H1 (cell line): Measurements from ENCODE around the gene SIAH3. TPM values are rescaled to one million over a fixed set of nuclear protein-coding genes. Genes with fewer than 3 reads are reported as not detected.
"Not testable (repeated sequence)": the region's sequence is repeated elsewhere in the genome, so short reads cannot be mapped to it uniquely, and the experiment has no call there.

Experiments used
- CTCF ChIA-PET: fragments of 300-600 bp; sonication (Branson Sonifier 250); formaldehyde crosslinking; loops from one replicate; lab custom pipeline; 2021; ENCODE audit not compliant: partially characterized antibody; lab: Charles Lee
- POLR2A ChIA-PET: fragments of 300-600 bp; sonication (Branson Sonifier 250); formaldehyde crosslinking; loops from one replicate; lab custom pipeline; 2021; ENCODE audit warnings: inconsistent platforms; ENCODE audit not compliant: partially characterized antibody; lab: Charles Lee
- DNase-seq, 2 experiments: peaks; one replicate each; pipeline versions ENCODE4 v3.0.0 to v3.0.0-alpha.2; 2010 to 2022; ENCODE audit warnings: low spot score in 2 of 2, low read depth in 1 of 2, mixed read lengths in 1 of 2
- FAIRE-seq: peaks from 2 replicates; lab custom pipeline; 2011; peaks lifted over from hg19 to GRCh38; lab: Jason Lieb, UNC
- H2AFZ ChIP-seq: 2 replicates; pipeline ENCODE4 v1.8.1; 2012; ENCODE audit warnings: low read length, inconsistent platforms
- H2AK5ac ChIP-seq: 2 replicates; pipeline ENCODE4 v1.6.1; 2013; ENCODE audit warnings: low read depth, low read length
- H2BK120ac ChIP-seq: replicated peaks from 2 replicates; pipeline ENCODE3; 2013; ENCODE audit warnings: low read depth, low read length, inconsistent platforms
- H2BK12ac ChIP-seq: 2 replicates; pipeline ENCODE4 v1.6.1; 2013; ENCODE audit warnings: low read depth, low read length
- H2BK15ac ChIP-seq: 2 replicates; pipeline ENCODE4 v1.6.1; 2013; ENCODE audit warnings: low read length
- H2BK20ac ChIP-seq: 2 replicates; pipeline ENCODE4 v1.6.1; 2013; ENCODE audit warnings: low read length
- H2BK5ac ChIP-seq: 2 replicates; pipeline ENCODE4 v1.6.1; 2013; ENCODE audit warnings: low read depth, low read length
- H3K14ac ChIP-seq: 2 replicates; pipeline ENCODE4 v1.6.1; 2013; ENCODE audit warnings: inconsistent platforms; ENCODE audit not compliant: insufficient read length
- H3K18ac ChIP-seq: 2 replicates; pipeline ENCODE4 v1.6.1; 2013; ENCODE audit warnings: low read length; ENCODE audit errors: extremely low read depth
- H3K23ac ChIP-seq: 2 replicates; pipeline ENCODE4 v1.6.1; 2013; ENCODE audit warnings: inconsistent platforms; ENCODE audit not compliant: insufficient read length
- H3K23me2 ChIP-seq: 2 replicates; pipeline ENCODE4 v1.6.1; 2013; ENCODE audit warnings: low read depth, low read length
- H3K27ac ChIP-seq: 2 replicates; pipeline ENCODE4 v1.6.1; 2011; ENCODE audit warnings: low read depth, low read length, inconsistent platforms
- H3K27me3 ChIP-seq, 4 experiments: replicated peaks in 1 of 4; 1 replicate in 1 of 4; 2 replicates in 3 of 4; pipeline versions ENCODE4 v1.6.1 to v1.8.1; 2011 to 2013; ENCODE audit warnings: low read length in 3 of 4, mild to moderate bottlenecking in 3 of 4, inconsistent platforms in 2 of 4, mixed read lengths in 2 of 4, moderate library complexity in 1 of 4; ENCODE audit not compliant: control insufficient read depth in 3 of 4, insufficient read depth in 3 of 4; ENCODE audit errors: extremely low read depth in 1 of 4
- H3K36me3 ChIP-seq, 4 experiments: 2 replicates each; pipeline versions ENCODE4 v1.6.1 to v1.8.1; 2011 to 2013; ENCODE audit warnings: mild to moderate bottlenecking in 4 of 4, low read length in 3 of 4, moderate library complexity in 2 of 4, control low read depth in 1 of 4, inconsistent platforms in 1 of 4; ENCODE audit not compliant: insufficient read depth in 4 of 4, control insufficient read depth in 2 of 4
- H3K4ac ChIP-seq: replicated peaks from 2 replicates; pipeline ENCODE3; 2013; ENCODE audit warnings: low read length, low read depth, mixed read lengths, inconsistent platforms; ENCODE audit not compliant: insufficient read length
- H3K4me1 ChIP-seq, 4 experiments: replicated peaks in 1 of 4; 1 replicate in 1 of 4; 2 replicates in 3 of 4; pipeline versions ENCODE4 v1.6.1 to v1.8.1; 2011 to 2013; ENCODE audit warnings: low read length in 3 of 4, inconsistent platforms in 2 of 4, mixed read lengths in 1 of 4; ENCODE audit not compliant: insufficient read depth in 4 of 4, control insufficient read depth in 3 of 4
- H3K4me2 ChIP-seq, 2 experiments: 2 replicates each; pipeline versions ENCODE4 v1.6.1 to v1.8.1; 2011 to 2013; ENCODE audit warnings: low read depth in 2 of 2, low read length in 2 of 2, control low read depth in 1 of 2, inconsistent platforms in 1 of 2, mild to moderate bottlenecking in 1 of 2; ENCODE audit not compliant: insufficient read depth in 1 of 2
- H3K4me3 ChIP-seq, 4 experiments: fragments of 200-600, 300-600 bp in 1 of 4; sonication (generic), shearing (Covaris generic), sonication (Bioruptor Twin) in 1 of 4; 2 replicates each; pipeline versions ENCODE4 v1.5.1 to v1.8.1; 2011 to 2016; ENCODE audit warnings: low read length in 4 of 4, low read depth in 3 of 4, control low read depth in 2 of 4, inconsistent platforms in 2 of 4, mild to moderate bottlenecking in 2 of 4, mixed read lengths in 1 of 4, moderate library complexity in 1 of 4; ENCODE audit not compliant: insufficient read depth in 2 of 4; ENCODE audit errors: extremely low read depth in 1 of 4
- H3K56ac ChIP-seq: replicated peaks from 2 replicates; pipeline ENCODE3; 2013; ENCODE audit warnings: low read depth, mild to moderate bottlenecking, mixed read lengths, low read length, inconsistent platforms; ENCODE audit not compliant: insufficient read length
- H3K79me1 ChIP-seq: 2 replicates; pipeline ENCODE4 v1.6.1; 2013; ENCODE audit warnings: low read depth, low read length, control low read depth
- H3K79me2 ChIP-seq, 2 experiments: 2 replicates each; pipeline versions ENCODE4 v1.6.1 to v1.8.1; 2012 to 2013; ENCODE audit warnings: low read length in 2 of 2, mild to moderate bottlenecking in 2 of 2, inconsistent platforms in 1 of 2; ENCODE audit not compliant: insufficient read depth in 2 of 2, control insufficient read depth in 1 of 2
- H3K9ac ChIP-seq, 4 experiments: replicated peaks in 1 of 4; 1 replicate in 1 of 4; 2 replicates in 3 of 4; pipeline versions ENCODE4 v1.6.1 to v1.8.1; 2011 to 2013; ENCODE audit warnings: low read depth in 3 of 4, low read length in 3 of 4, control low read depth in 2 of 4, mild to moderate bottlenecking in 2 of 4, moderate library complexity in 2 of 4, inconsistent platforms in 1 of 4; ENCODE audit errors: extremely low read depth in 1 of 4
- H3K9me3 ChIP-seq, 2 experiments: 2 replicates each; pipeline versions ENCODE4 v1.6.1 to v1.8.1; 2012 to 2013; ENCODE audit warnings: mild to moderate bottlenecking in 2 of 2, moderate library complexity in 2 of 2, control low read depth in 1 of 2, inconsistent platforms in 1 of 2, low read depth in 1 of 2, low read length in 1 of 2, mixed read lengths in 1 of 2; ENCODE audit not compliant: insufficient read depth in 2 of 2
- H4K20me1 ChIP-seq, 2 experiments: replicated peaks in 1 of 2; 2 replicates each; pipeline versions ENCODE3 to v1.8.1; 2011 to 2013; ENCODE audit warnings: inconsistent platforms in 2 of 2, low read length in 2 of 2, mild to moderate bottlenecking in 1 of 2; ENCODE audit not compliant: insufficient read depth in 2 of 2, control insufficient read depth in 1 of 2
- H4K5ac ChIP-seq: 2 replicates; pipeline ENCODE4 v1.6.1; 2013; ENCODE audit warnings: low read length, low read depth, mixed read lengths, inconsistent platforms; ENCODE audit not compliant: insufficient read length
- H4K8ac ChIP-seq: 2 replicates; pipeline ENCODE4 v1.8.0; 2013; ENCODE audit warnings: mild to moderate bottlenecking, moderate library complexity, low read length, inconsistent platforms; ENCODE audit not compliant: insufficient read depth; ENCODE audit errors: extremely low read depth
- H4K91ac ChIP-seq: replicated peaks from 2 replicates; pipeline ENCODE3; 2013; ENCODE audit warnings: low read length, mixed read lengths, inconsistent platforms; ENCODE audit not compliant: insufficient read length
- WGBS, 2 experiments: shearing (Covaris generic) in 1 of 2; methylation state at CpG; one replicate each; pipeline versions ENCODE4 v1.1.6 to v1.1.7; 2013 to 2015; ENCODE audit warnings: low lambda C conversion rate in 2 of 2, mixed read lengths in 2 of 2, inconsistent platforms in 1 of 2, low coverage in 1 of 2, missing lambda C conversion rate in 1 of 2; ENCODE audit not compliant: insufficient replicate concordance in 2 of 2, insufficient coverage in 1 of 2, insufficient read length in 1 of 2; ENCODE audit errors: extremely low coverage in 1 of 2, missing lambda C conversion rate in 1 of 2; 5-methylcytosine and 5-hydroxymethylcytosine counted together
- polyA plus RNA-seq, 7 experiments: library from polyadenylated mRNA; depleted of rRNA in 3 of 7; stranded (reverse) in 5 of 7; unstranded in 2 of 7; fragments of >200 nt in 5 of 7; fragments of 200-250 nt in 2 of 7; gene quantifications; 1 replicate in 5 of 7; 2 replicates in 1 of 7; 4 replicates in 1 of 7; pipeline versions ENCODE4 v1.2.1 to v1.2.3, GENCODE V29; 2011 to 2013; ENCODE audit warnings: missing spikeins in 2 of 7, mixed read lengths in 2 of 7
- total RNA-seq: library from RNA; stranded (reverse); fragmentation: NEBNext Ultra II Directional; extraction: Animal tissue kit (Norgen Biotek cat#: 25700); gene quantifications from 2 replicates; pipeline ENCODE4 v1.2.1, GENCODE V29; 2021

Gene SIAH3
- total and polyA plus RNA-seq, 2 of the 8 experiments (the other 6 are each of a cell fraction or from before 2014, with no cell fraction given) = 0.15 to 0.17 TPM

- H4K5ac ChIP-seq, H3K27me3 ChIP-seq, H3K23ac ChIP-seq, H2AFZ ChIP-seq, H4K20me1 ChIP-seq, H3K36me3 ChIP-seq, POLR2A ChIA-PET, H2AK5ac ChIP-seq, H2BK15ac ChIP-seq, H2BK120ac ChIP-seq, H3K23me2 ChIP-seq, H3K4me1 ChIP-seq, H3K4ac ChIP-seq, H3K79me2 ChIP-seq, H3K56ac ChIP-seq, H3K4me2 ChIP-seq, H3K4me3 ChIP-seq, H3K27ac ChIP-seq, H3K18ac ChIP-seq, H2BK20ac ChIP-seq, H2BK5ac ChIP-seq, FAIRE-seq, H3K79me1 ChIP-seq, H4K8ac ChIP-seq, H4K91ac ChIP-seq, H3K9ac ChIP-seq, H3K14ac ChIP-seq, CTCF ChIA-PET, H2BK12ac ChIP-seq, H3K9me3 ChIP-seq, DNase-seq: not testable (repeated sequence)
- WGBS, 2 experiments = 75% methylated on average over 3 of the region's 3 CpGs; no CpG with 5 or more reads in 1 of the 2 experiments
Observed at GRCh38 chr13:45757589-45757988, 94.0 kb downstream of the SIAH3 start.

DNA sequence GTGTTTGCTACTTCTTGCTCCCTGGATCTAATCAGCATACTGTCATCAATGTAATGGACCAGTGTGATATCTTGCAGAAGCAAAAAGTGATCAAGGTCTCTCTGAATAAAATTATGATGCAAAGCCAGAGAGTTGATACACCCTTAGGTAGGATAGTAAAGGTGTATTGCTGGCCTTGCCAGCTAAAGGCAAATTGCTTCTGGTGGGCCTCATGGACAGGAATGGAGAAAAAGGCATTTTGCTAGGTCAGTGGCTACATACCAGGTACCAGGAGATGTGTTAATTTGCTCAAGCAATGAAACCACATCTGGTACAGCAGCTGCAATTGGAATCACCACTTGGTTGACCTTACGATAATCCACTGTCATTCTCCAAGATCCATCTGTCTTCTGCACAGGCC lies 95.1 kb downstream of the SIAH3 start:
- H2BK20ac ChIP-seq, H2BK120ac ChIP-seq, H3K4me2 ChIP-seq, H3K27ac ChIP-seq, H3K27me3 ChIP-seq, H3K79me1 ChIP-seq, H3K18ac ChIP-seq, H3K23ac ChIP-seq, POLR2A ChIA-PET, CTCF ChIA-PET, H4K8ac ChIP-seq, H2AK5ac ChIP-seq, H3K9ac ChIP-seq, H2AFZ ChIP-seq, H4K5ac ChIP-seq, H2BK12ac ChIP-seq, H2BK5ac ChIP-seq, FAIRE-seq, H3K4me1 ChIP-seq, H3K4me3 ChIP-seq, H2BK15ac ChIP-seq, DNase-seq, H3K23me2 ChIP-seq, H3K56ac ChIP-seq, H3K4ac ChIP-seq, H3K9me3 ChIP-seq, H3K14ac ChIP-seq, H3K79me2 ChIP-seq, H4K91ac ChIP-seq, H3K36me3 ChIP-seq, H4K20me1 ChIP-seq: not testable (repeated sequence)
- 91% methylated on average over 1 of the region's 1 CpG; no CpG with 5 or more reads in 1 of the 2 experiments for WGBS, 2 experiments
